SK-N-SH treated with all-trans-retinoic acid at 6 μM for 48 hours (cell line): ENCODE data around the gene HCRTR1.

Experiments
- ESRRG ChIP-seq: fragments of 250-450 bp; sonication (Bioruptor Pico); IDR thresholded peaks from 2 replicates; pipeline ENCODE4 v1.6.1; 2021; ENCODE audit warnings: mild to moderate bottlenecking
- GLIS3 ChIP-seq: fragments of 250-450 bp; sonication (Bioruptor Pico); IDR thresholded peaks from 2 replicates; pipeline ENCODE4 v1.5.0; 2020; ENCODE audit warnings: mild to moderate bottlenecking, moderate library complexity
- RARB ChIP-seq: fragments of 250-450 bp; sonication (Bioruptor Pico); IDR thresholded peaks from 2 replicates; pipeline ENCODE4 v1.8.0; 2021; ENCODE audit warnings: mild to moderate bottlenecking, moderate library complexity
- SNAI2 ChIP-seq: fragments of 250-450 bp; sonication (Bioruptor Pico); IDR thresholded peaks from 2 replicates; pipeline ENCODE4 v1.5.0; 2020; ENCODE audit warnings: mild to moderate bottlenecking, moderate library complexity
- TCF4 ChIP-seq: fragments of 250-450 bp; sonication (Bioruptor Pico); IDR thresholded peaks from 2 replicates; pipeline ENCODE4 v1.8.0; 2021; ENCODE audit warnings: mild to moderate bottlenecking, moderate library complexity, borderline replicate concordance
- ZC3H10 ChIP-seq: fragments of 250-450 bp; sonication (Bioruptor Pico); IDR thresholded peaks from 2 replicates; pipeline ENCODE4 v1.5.1; 2021; ENCODE audit warnings: mild to moderate bottlenecking, moderate library complexity
- ZFP30 ChIP-seq: fragments of 450-650 bp; formaldehyde crosslinking; IDR thresholded peaks from 2 replicates; pipeline ENCODE4 v1.5.0; 2022; ENCODE audit warnings: mild to moderate bottlenecking, moderate library complexity
- TF ChIP-seq, protein P1 (sequence below): fragments of 250-450 bp; sonication (Bioruptor Pico); IDR thresholded peaks from 2 replicates; pipeline ENCODE4 v1.8.0; 2020; ENCODE audit warnings: mild to moderate bottlenecking, moderate library complexity, borderline replicate concordance
- TF ChIP-seq, protein P2 (sequence below): fragments of 250-450 bp; sonication (Bioruptor Pico); IDR thresholded peaks from 2 replicates; pipeline ENCODE4 v1.5.1; 2020; ENCODE audit warnings: low read depth, mild to moderate bottlenecking, moderate library complexity

DNA sequence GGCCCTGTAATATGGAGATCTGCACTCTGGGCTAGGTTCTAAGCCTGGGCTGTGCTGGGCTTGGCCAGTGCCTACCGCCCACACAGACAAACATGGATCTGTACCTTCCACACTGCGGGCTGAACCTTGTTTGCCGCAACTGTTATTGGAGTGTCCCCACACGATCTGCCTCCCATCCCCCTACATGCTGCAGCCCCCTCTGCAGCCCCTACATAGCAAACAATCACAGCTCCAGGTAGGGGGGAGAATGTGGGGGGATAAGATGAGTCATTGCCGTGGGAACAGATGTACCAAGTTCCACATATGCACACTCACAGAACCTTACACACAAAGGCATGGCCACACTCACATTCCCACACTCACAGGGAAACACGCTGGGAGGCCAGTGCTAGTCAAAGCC, 2.1 kb upstream of the HCRTR1 start:
- no peak for TF ChIP-seq ZC3H10 (CRISPR knock-in tag)
- TF ChIP-seq RARB (CRISPR knock-in tag) = no peak
- no peak for TF ChIP-seq ZFP30 (CRISPR knock-in tag)
- no peak for TF ChIP-seq TCF4 (CRISPR knock-in tag)
- no peak for TF ChIP-seq SNAI2 (CRISPR knock-in tag)
- TF ChIP-seq, protein P1, sequence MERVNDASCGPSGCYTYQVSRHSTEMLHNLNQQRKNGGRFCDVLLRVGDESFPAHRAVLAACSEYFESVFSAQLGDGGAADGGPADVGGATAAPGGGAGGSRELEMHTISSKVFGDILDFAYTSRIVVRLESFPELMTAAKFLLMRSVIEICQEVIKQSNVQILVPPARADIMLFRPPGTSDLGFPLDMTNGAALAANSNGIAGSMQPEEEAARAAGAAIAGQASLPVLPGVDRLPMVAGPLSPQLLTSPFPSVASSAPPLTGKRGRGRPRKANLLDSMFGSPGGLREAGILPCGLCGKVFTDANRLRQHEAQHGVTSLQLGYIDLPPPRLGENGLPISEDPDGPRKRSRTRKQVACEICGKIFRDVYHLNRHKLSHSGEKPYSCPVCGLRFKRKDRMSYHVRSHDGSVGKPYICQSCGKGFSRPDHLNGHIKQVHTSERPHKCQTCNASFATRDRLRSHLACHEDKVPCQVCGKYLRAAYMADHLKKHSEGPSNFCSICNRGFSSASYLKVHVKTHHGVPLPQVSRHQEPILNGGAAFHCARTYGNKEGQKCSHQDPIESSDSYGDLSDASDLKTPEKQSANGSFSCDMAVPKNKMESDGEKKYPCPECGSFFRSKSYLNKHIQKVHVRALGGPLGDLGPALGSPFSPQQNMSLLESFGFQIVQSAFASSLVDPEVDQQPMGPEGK (CRISPR knock-in tag) = no peak
- no peak for TF ChIP-seq ESRRG (CRISPR knock-in tag)
- TF ChIP-seq, protein P2, sequence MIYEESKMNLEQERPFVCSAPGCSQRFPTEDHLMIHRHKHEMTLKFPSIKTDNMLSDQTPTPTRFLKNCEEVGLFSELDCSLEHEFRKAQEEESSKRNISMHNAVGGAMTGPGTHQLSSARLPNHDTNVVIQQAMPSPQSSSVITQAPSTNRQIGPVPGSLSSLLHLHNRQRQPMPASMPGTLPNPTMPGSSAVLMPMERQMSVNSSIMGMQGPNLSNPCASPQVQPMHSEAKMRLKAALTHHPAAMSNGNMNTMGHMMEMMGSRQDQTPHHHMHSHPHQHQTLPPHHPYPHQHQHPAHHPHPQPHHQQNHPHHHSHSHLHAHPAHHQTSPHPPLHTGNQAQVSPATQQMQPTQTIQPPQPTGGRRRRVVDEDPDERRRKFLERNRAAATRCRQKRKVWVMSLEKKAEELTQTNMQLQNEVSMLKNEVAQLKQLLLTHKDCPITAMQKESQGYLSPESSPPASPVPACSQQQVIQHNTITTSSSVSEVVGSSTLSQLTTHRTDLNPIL (CRISPR knock-in tag) = no peak
- no peak for TF ChIP-seq GLIS3 (CRISPR knock-in tag)
